Urinary bladder (tissue), 4 donors: ENCODE measurements around the gene SP100. TPM values are rescaled to one million over a fixed set of nuclear protein-coding genes. Genes with fewer than 3 reads are reported as not detected.
"Not testable (repeated sequence)": the region's sequence is repeated elsewhere in the genome, so short reads cannot be mapped to it uniquely, and the experiment has no call there.

Experiments
- DNase-seq: peaks from one replicate; pipeline ENCODE4 v3.0.0-alpha.2; 2015; ENCODE audit errors: extremely low spot score
- H3K27ac ChIP-seq: one replicate; pipeline ENCODE4 v1.5.1; 2013; ENCODE audit warnings: low read depth, mild to moderate bottlenecking, moderate library complexity
- H3K36me3 ChIP-seq: one replicate; pipeline ENCODE4 v1.6.1; 2013; ENCODE audit warnings: mild to moderate bottlenecking, moderate library complexity; ENCODE audit not compliant: insufficient read depth
- H3K4me1 ChIP-seq: one replicate; pipeline ENCODE4 v1.6.1; 2013; ENCODE audit warnings: mild to moderate bottlenecking, moderate library complexity; ENCODE audit not compliant: insufficient read depth
- H3K4me3 ChIP-seq: one replicate; pipeline ENCODE4 v1.5.1; 2013; ENCODE audit warnings: low read depth, low read length
- WGBS: extraction: QIAGEN DNeasy Blood & Tissue Kit; methylation state at CpG from one replicate; pipeline ENCODE4 v1.1.7; 2013; 5-methylcytosine and 5-hydroxymethylcytosine counted together
- polyA plus RNA-seq: library from polyadenylated mRNA; stranded (reverse); fragments of 200-250 nt; gene quantifications from one replicate; pipeline ENCODE4 v1.2.3, GENCODE V29; 2013
- total RNA-seq: library from RNA; depleted of rRNA; stranded (reverse); fragments of >200 nt; gene quantifications from one replicate; pipeline ENCODE4 v1.2.3, GENCODE V29; 2014
- donor health status: healthy with polysubstance abuse.
- donor health status: healthy.

SP100 gene
- total RNA-seq (82.3 TPM), polyA plus RNA-seq (51.9 TPM)

GRCh38 chr2:230416061-230416721, at the start of gene SP100:
SP100 (plus strand) TSS chr2:230416201; CDS start chr2:230416297, 96 bp downstream.
- H3K4me3 ChIP-seq: peak within 1 kb of the TSS; percentile 52
- H3K27ac ChIP-seq: peak within 1 kb of the TSS; percentile 97
- WGBS: 9% methylated on average over 12 of the region's 12 CpGs
- no peaks in the 10 kb centered on the region for H3K36me3 ChIP-seq
- DNase-seq: peak; percentile 36
- no peaks in the 10 kb centered on the region for H3K4me1 ChIP-seq

- Histone ChIP-seq H3K36me3 (peaks cover 3% of the 10 kb centered on the region), H3K4me1 (no peaks in the 10 kb centered on the region), H3K27ac (no peak overlapping the region), H3K4me3 (no peak overlapping the region)
- 97% methylated on average over 2 of the region's 2 CpGs for WGBS
- DNase-seq: no peak
Measured at GRCh38 chr2:230382108-230382507, 33.9 kb upstream of the SP100 start.

GRCh38 chr2:230383453-230383852, 32.5 kb upstream of the SP100 start:
- no peak overlapping the region for H3K4me3 ChIP-seq
- 74% methylated on average over 5 of the region's 5 CpGs for WGBS
- H3K4me1 ChIP-seq: no peaks in the 10 kb centered on the region
- no peak for DNase-seq
- peaks cover 3% of the 10 kb centered on the region for H3K36me3 ChIP-seq
- no peak overlapping the region for H3K27ac ChIP-seq

DNA sequence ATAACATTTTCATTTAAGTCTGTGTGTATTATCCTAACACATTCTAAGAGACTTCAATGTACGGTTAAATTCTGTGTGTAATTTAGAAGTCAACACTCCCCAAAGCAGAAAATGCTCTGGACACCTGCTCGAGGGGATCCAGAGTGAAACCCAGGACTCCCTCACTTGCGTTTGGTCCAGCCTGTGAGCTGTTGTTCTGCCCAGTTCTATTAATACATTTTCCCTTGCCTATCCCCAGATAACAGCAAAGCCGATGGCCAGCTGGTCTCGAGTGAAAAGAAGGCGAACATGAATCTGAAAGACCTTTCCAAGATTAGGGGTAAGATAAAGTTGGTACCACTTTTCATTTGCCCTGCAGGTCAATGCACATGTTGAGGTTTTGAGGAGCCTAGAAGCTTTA, 31.0 kb upstream of the SP100 start:
- DNase-seq: no peak
- no peaks in the 10 kb centered on the region for H3K4me1 ChIP-seq
- 86% methylated on average over 6 of the region's 6 CpGs for WGBS
- no peak overlapping the region for H3K27ac ChIP-seq
- no peak overlapping the region for H3K4me3 ChIP-seq
- peaks cover 3% of the 10 kb centered on the region for H3K36me3 ChIP-seq

- WGBS: 79% methylated on average over 2 of the region's 2 CpGs
- peaks cover 1% of the 10 kb centered on the region for H3K36me3 ChIP-seq
- no peak overlapping the region for H3K4me3 ChIP-seq
- no peaks in the 10 kb centered on the region for H3K4me1 ChIP-seq
- no peak for DNase-seq
- H3K27ac ChIP-seq: no peak overlapping the region
Measured at GRCh38 chr2:230394301-230394700, 21.7 kb upstream of the SP100 start.

DNA sequence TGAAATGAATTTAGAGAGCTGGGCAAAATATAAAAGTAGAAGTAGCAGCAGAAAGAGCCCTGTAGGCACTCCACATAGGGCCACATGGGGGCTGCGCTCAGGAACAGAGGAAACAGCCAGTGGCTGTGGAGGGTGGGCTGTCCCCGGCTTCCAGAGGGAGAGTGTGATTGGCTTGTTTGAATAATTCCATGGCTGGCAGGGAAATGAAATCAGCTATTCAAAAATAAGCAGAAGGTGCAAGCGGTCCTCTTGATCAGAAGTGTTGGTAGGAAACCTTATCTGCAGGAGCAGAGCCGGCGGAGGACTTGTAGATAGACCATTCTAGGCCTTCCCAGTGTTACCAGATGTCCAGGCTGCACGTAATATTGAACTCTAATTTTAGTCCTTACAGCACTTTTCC, 17.3 kb upstream of the SP100 start:
- H3K4me3 ChIP-seq, H3K4me1 ChIP-seq, H3K36me3 ChIP-seq, DNase-seq, H3K27ac ChIP-seq: not testable (repeated sequence)
- WGBS: 91% methylated on average over 6 of the region's 6 CpGs

DNA sequence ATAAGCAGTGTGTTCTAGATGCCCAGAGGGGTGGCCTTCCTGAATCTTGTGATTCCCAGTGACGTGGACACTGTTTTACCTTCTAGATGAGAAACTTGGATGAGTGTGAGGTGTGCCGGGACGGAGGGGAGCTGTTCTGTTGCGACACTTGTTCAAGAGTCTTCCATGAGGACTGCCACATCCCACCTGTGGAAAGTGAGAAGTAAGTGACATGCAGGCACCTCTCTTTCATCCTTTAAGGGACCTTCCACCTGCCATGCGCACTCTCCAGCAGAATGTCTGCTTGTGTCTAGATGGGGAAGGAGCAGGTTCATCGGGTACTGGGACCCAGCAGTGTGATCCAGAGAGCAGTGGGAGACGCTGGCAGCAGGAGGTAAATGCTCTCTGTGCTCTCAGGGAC, 16.0 kb upstream of the SP100 start:
- H3K27ac ChIP-seq: no peak overlapping the region
- no peak for DNase-seq
- no peaks in the 10 kb centered on the region for H3K36me3 ChIP-seq
- 91% methylated on average over 7 of the region's 7 CpGs for WGBS
- H3K4me3 ChIP-seq: no peak overlapping the region
- H3K4me1 ChIP-seq: no peaks in the 10 kb centered on the region

DNA sequence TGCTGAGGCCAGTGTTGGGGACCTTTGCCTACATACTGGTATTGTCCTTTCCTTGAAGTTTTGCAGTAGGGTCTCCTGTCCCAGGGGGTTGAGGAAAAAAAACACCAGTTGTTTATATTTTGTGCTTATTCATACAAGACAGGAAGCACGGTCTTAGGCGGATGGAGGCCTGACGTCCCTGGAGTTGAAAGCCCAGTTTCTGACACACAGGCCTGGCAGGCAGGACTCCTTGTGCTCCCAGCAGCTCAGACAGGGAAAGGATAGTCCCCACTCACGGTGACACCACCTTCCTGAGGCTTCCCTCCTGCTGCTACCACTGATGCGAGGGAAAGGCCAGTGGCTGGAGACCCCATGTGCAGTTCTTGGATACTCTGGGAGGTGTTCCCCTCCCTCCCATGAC, 15.5 kb upstream of the SP100 start:
- Histone ChIP-seq H3K27ac (no peak overlapping the region), H3K4me3 (no peak overlapping the region), H3K36me3 (no peaks in the 10 kb centered on the region), H3K4me1 (no peaks in the 10 kb centered on the region)
- WGBS: 53% methylated on average over 5 of the region's 5 CpGs
- no peak for DNase-seq

DNA sequence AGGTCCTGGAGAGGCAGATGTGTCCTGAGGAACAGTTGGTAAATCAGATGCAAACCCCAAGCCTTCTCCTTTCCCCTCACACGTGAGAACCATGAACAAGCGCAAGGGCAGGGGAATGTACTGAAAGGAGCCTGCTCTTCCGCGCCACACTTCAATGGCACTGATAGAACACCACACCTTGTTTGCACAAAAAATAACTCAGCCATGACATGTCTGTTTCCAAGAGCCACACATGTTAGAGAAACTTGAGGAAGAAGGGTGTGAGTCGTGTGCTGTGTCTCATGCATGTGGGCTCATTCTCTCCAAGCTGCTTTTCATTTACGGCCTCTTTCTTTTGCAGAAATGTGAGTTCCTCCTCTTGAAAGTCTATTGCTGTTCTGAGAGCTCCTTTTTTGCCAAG, 15.0 kb upstream of the SP100 start:
- H3K36me3 ChIP-seq: not testable (repeated sequence)

DNA sequence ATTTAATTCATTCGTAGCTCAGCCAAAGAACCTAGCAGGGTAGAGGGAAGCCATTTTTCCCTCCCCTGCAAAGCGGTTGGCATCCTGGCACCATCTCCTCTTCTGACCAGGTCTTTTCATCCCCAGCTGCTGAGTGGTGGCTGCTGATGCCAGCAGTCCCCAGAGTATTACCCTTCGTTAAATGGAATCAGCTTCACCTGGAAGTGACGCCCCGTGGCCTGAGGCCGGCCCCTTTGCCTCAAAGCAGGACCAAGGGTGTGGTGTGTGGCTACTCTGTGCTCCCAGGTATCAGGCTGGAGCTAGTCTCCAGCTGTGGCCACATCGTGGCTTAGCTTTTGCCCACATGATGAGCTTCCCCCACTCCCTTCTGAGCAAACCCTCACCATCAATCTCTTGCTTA, 12.3 kb upstream of the SP100 start:
- Histone ChIP-seq H3K36me3 (no peaks in the 10 kb centered on the region), H3K4me1 (no peaks in the 10 kb centered on the region), H3K4me3 (no peak overlapping the region), H3K27ac (no peak overlapping the region)
- 93% methylated on average over 7 of the region's 7 CpGs for WGBS
- no peak for DNase-seq

More for the DNA sequence above, 15.0 kb upstream of the SP100 start:
- not testable (repeated sequence) for DNase-seq, H3K4me3 ChIP-seq, H3K27ac ChIP-seq, H3K4me1 ChIP-seq
- 87% methylated on average over 2 of the region's 6 CpGs for WGBS

DNA sequence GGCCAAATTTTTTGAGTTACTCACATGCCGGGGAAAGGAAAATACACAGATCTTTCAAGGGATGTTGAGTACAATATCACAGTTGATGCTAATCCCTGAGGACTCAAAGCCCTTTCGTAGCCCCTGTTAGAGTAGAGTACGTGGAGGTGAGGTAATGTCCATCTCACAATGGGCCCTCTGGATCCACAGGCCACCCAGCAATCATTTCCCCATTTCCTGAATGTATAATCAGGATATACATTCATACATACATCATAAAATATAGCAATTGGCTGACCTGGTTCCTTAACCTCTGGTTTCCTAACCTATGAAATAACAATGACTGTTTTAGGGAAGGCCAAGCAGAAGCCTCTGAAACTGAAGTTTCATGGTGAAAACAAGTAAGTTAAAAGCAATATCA, 10.2 kb upstream of the SP100 start:
- no peak for DNase-seq
- Histone ChIP-seq H3K4me1 (no peaks in the 10 kb centered on the region), H3K4me3 (no peak overlapping the region), H3K27ac (no peak overlapping the region), H3K36me3 (no peaks in the 10 kb centered on the region)
- 92% methylated on average over 3 of the region's 3 CpGs for WGBS

DNA sequence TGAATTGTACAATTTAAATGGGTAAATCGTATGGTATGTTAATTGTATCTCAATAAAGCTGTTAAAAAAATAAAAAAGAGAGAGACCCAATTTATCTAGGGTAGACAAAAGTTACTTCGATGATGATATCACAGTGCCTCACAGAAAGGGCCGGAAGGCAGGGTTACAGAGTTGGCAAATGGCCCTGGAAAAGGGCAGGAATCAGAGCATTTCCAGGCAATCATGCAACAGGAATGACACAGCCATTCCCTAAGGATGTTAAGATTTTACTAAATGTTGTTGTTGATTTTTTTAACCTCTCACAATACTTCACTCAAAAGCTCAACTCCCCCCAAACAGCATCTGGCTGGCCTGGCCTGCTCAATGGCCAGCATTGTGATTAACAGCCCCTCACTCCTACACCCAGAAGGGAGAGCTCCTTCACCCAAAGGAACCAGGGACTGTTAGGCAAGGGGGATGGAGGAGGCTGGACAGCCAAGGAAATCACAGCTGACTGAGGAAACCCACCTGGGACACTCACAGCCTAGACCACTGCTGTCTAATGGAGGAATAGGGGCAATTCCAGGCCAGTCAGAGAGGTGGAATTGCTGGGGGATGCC, 7.7 kb upstream of the SP100 start:
- 51% methylated on average over 3 of the region's 3 CpGs for WGBS
- DNase-seq: no peak

GRCh38 chr2:230409316-230409715, 6.7 kb upstream of the SP100 start:
- not testable (repeated sequence) for H3K4me1 ChIP-seq, H3K4me3 ChIP-seq, DNase-seq, H3K36me3 ChIP-seq, H3K27ac ChIP-seq
- 42% methylated on average over 2 of the region's 2 CpGs for whole genome bisulfite sequencing

More for the DNA sequence above, 7.7 kb upstream of the SP100 start:
- H3K36me3 ChIP-seq: no peaks in the 10 kb centered on the region
- H3K4me1 ChIP-seq: no peaks in the 10 kb centered on the region
- no peak overlapping the region for H3K27ac ChIP-seq
- H3K4me3 ChIP-seq: no peak overlapping the region

DNA sequence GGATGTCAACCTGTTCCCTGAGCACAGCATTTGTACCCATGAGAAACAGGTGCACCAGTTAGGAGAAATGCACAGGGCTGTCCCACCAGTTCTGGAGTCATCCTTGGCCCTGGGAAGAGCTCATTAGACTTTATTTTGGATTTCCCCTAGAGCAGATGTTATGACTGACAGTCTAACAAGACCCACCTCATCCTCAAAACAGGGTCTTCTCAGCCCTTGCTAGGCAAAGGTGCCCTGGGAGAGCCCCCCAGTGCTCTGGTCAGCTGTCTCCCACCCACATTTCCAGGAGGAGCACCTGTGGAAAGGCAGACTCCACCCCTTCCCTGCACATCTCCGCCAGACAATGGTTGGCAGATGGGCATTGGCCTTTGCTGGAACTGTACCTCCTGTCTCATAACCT, 5.7 kb upstream of the SP100 start:
- no peak overlapping the region for H3K27ac ChIP-seq
- no peaks in the 10 kb centered on the region for H3K4me1 ChIP-seq
- DNase-seq: no peak
- no peak overlapping the region for H3K4me3 ChIP-seq
- H3K36me3 ChIP-seq: no peaks in the 10 kb centered on the region
- WGBS: 94% methylated on average over 1 of the region's 1 CpG
